HEK293T (cell line): ENCODE measurements around the gene ARRDC3.

Experiments used
- CTCF ChIA-PET: fragments of 350-600 bp; formaldehyde crosslinking; extraction: SDS; loops from one replicate; lab custom pipeline; 2021; ENCODE audit warnings: antibody characterized with exemption, inconsistent platforms; lab: Yijun Ruan, JAX
- POLR2A ChIA-PET: fragments of 350-600 bp; formaldehyde crosslinking; extraction: SDS; loops from one replicate; lab custom pipeline; 2020; ENCODE audit warnings: antibody characterized with exemption, inconsistent platforms; lab: Yijun Ruan, JAX
- DNase-seq: peaks from one replicate; pipeline ENCODE4 v3.0.0; 2012; ENCODE audit warnings: mixed read lengths; ENCODE audit errors: extremely low spot score
- ARNT ChIP-seq: fragments of 450-650 bp; IDR thresholded peaks from 2 replicates; pipeline ENCODE4 v1.6.1; 2017; ENCODE audit warnings: mild to moderate bottlenecking
- BHLHE40 ChIP-seq: fragments of 450-650 bp; IDR thresholded peaks from 2 replicates; pipeline ENCODE4 v1.6.1; 2016; ENCODE audit warnings: mild to moderate bottlenecking, moderate library complexity, borderline replicate concordance
- CTBP1 ChIP-seq: fragments of 450-650 bp; IDR thresholded peaks from 2 replicates; pipeline ENCODE4 v1.6.1; 2016; ENCODE audit warnings: borderline replicate concordance
- ELF4 ChIP-seq: fragments of 450-650 bp; IDR thresholded peaks from 2 replicates; pipeline ENCODE4 v1.6.1; 2017; ENCODE audit warnings: antibody characterized with exemption
- FOXA1 ChIP-seq: fragments of 450-650 bp; IDR thresholded peaks from 2 replicates; pipeline ENCODE4 v1.6.1; 2016; ENCODE audit warnings: mild to moderate bottlenecking
- FOXK2 ChIP-seq: fragments of 450-650 bp; IDR thresholded peaks from 2 replicates; pipeline ENCODE4 v1.6.1; 2016; ENCODE audit warnings: mild to moderate bottlenecking
- FOXM1 ChIP-seq: fragments of 450-650 bp; IDR thresholded peaks from 2 replicates; pipeline ENCODE4 v1.6.1; 2017; ENCODE audit warnings: mild to moderate bottlenecking, borderline replicate concordance
- HDGF ChIP-seq: fragments of 450-650 bp; IDR thresholded peaks from 2 replicates; pipeline ENCODE4 v1.6.1; 2017; ENCODE audit warnings: antibody characterized with exemption, borderline replicate concordance
- LEF1 ChIP-seq: fragments of 450-650 bp; IDR thresholded peaks from 2 replicates; pipeline ENCODE4 v1.6.1; 2017; ENCODE audit warnings: mild to moderate bottlenecking, borderline replicate concordance
- NFRKB ChIP-seq: fragments of 450-650 bp; IDR thresholded peaks from 2 replicates; pipeline ENCODE4 v1.6.1; 2016; ENCODE audit warnings: mild to moderate bottlenecking, moderate library complexity
- SUZ12 ChIP-seq: fragments of 450-650 bp; IDR thresholded peaks from 2 replicates; pipeline ENCODE4 v1.6.1; 2016; ENCODE audit warnings: mild to moderate bottlenecking
- TARDBP ChIP-seq: fragments of 450-650 bp; IDR thresholded peaks from 2 replicates; pipeline ENCODE4 v1.6.1; 2016

ARRDC3 gene

DNA sequence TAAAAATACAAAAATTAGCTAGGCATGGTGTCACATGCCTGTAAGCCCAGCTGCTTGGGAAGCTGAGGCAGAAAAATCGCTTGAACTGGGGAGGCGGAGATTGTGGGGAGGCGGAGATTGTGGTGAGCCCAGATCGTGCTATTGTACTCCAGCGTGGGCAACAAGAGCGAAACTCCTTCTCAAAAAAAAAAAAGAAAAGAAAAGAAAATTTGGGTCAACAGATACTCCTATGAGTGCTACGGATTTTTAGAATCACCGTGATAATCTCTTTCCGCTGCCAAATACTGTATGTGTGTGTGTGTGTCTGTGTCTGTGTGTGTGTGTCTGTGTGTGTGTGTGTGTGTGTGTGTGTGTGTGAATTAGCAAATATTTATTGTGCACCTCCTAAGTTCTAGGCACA lies 64.4 kb downstream of the ARRDC3 start:
- no peak for DNase-seq
- POLR2A ChIA-PET = no interaction called here
- CTCF ChIA-PET = interaction anchor here (0.7 kb wide), 1 partner anchor 60 kb away, joined by 4 read pairs; no protein-coding TSS in a partner anchor
- no peak for TF ChIP-seq TARDBP
- TF ChIP-seq NFRKB = no peak
- no peak for TF ChIP-seq SUZ12
- TF ChIP-seq CTBP1 = no peak
- TF ChIP-seq FOXM1 = no peak
- TF ChIP-seq FOXK2 = no peak
- no peak for TF ChIP-seq ELF4
- TF ChIP-seq BHLHE40 = no peak
- TF ChIP-seq ARNT = no peak
- no peak for TF ChIP-seq HDGF
- no peak for TF ChIP-seq FOXA1
- no peak for TF ChIP-seq LEF1
